WTC11 (cell line): ENCODE measurements around the gene MSI1. TPM values are rescaled to one million over a fixed set of nuclear protein-coding genes. Genes with fewer than 3 reads are reported as not detected.

Experiments
- AR ChIP-seq: fragments of 250-450 bp; sonication (Bioruptor Pico); IDR thresholded peaks from 2 replicates; pipeline ENCODE4 v1.9.0; 2021; ENCODE audit warnings: mild to moderate bottlenecking
- ATF2 ChIP-seq: sonication (generic); formaldehyde crosslinking; IDR thresholded peaks from 2 replicates; pipeline ENCODE4 v1.8.1; 2022; ENCODE audit warnings: low read depth, missing genetic modification reagents, borderline replicate concordance
- ATF3 ChIP-seq: sonication (generic); formaldehyde crosslinking; conservative IDR thresholded peaks from 2 replicates; pipeline ENCODE4 v1.8.1; 2022; ENCODE audit warnings: mild to moderate bottlenecking, missing genetic modification reagents
- ATF6 ChIP-seq: sonication (generic); formaldehyde crosslinking; IDR thresholded peaks from 2 replicates; pipeline ENCODE4 v1.8.1; 2023; ENCODE audit warnings: mild to moderate bottlenecking, missing genetic modification reagents
- CDX4 ChIP-seq: fragments of 250-450 bp; sonication (Bioruptor Pico); IDR thresholded peaks from 2 replicates; pipeline ENCODE4 v1.9.0; 2021; ENCODE audit warnings: moderate library complexity, mild to moderate bottlenecking, inconsistent platforms, borderline replicate concordance
- CREB1 ChIP-seq: sonication (generic); formaldehyde crosslinking; IDR thresholded peaks from 2 replicates; pipeline ENCODE4 v1.8.0; 2023; ENCODE audit warnings: mild to moderate bottlenecking, missing genetic modification reagents
- E2F5 ChIP-seq: sonication (generic); formaldehyde crosslinking; IDR thresholded peaks from 2 replicates; pipeline ENCODE4 v1.8.1; 2022; ENCODE audit warnings: mild to moderate bottlenecking, moderate library complexity, missing genetic modification reagents
- ERG ChIP-seq: fragments of 250-450 bp; sonication (Bioruptor Pico); IDR thresholded peaks from 2 replicates; pipeline ENCODE4 v1.8.0; 2021; ENCODE audit warnings: mild to moderate bottlenecking
- ETV6 ChIP-seq: sonication (generic); formaldehyde crosslinking; IDR thresholded peaks from 2 replicates; pipeline ENCODE4 v1.8.1; 2022; ENCODE audit warnings: mild to moderate bottlenecking, missing genetic modification reagents
- FOXK1 ChIP-seq: sonication (generic); formaldehyde crosslinking; IDR thresholded peaks from 2 replicates; pipeline ENCODE4 v1.8.0; 2022; ENCODE audit warnings: mild to moderate bottlenecking, moderate library complexity, missing genetic modification reagents
- GABPB1 ChIP-seq: sonication (generic); formaldehyde crosslinking; IDR thresholded peaks from 2 replicates; pipeline ENCODE4 v1.8.1; 2023; ENCODE audit warnings: mild to moderate bottlenecking, missing genetic modification reagents
- HMGXB4 ChIP-seq: sonication (generic); formaldehyde crosslinking; IDR thresholded peaks from 2 replicates; pipeline ENCODE4 v1.8.1; 2023; ENCODE audit warnings: mild to moderate bottlenecking, moderate library complexity, missing genetic modification reagents
- KAT7 ChIP-seq: sonication (generic); formaldehyde crosslinking; IDR thresholded peaks from 2 replicates; pipeline ENCODE4 v1.8.1; 2023; ENCODE audit warnings: missing genetic modification reagents, mild to moderate bottlenecking, borderline replicate concordance
- RORB ChIP-seq: fragments of 250-450 bp; sonication (Bioruptor Pico); IDR thresholded peaks from 2 replicates; pipeline ENCODE4 v1.9.0; 2021; ENCODE audit warnings: mild to moderate bottlenecking
- SMAD3 ChIP-seq: sonication (generic); formaldehyde crosslinking; IDR thresholded peaks from 2 replicates; pipeline ENCODE4 v1.8.0; 2022; ENCODE audit warnings: missing genetic modification reagents, mild to moderate bottlenecking, borderline replicate concordance
- SMAD4 ChIP-seq: sonication (generic); formaldehyde crosslinking; IDR thresholded peaks from 2 replicates; pipeline ENCODE4 v1.8.0; 2022; ENCODE audit warnings: mild to moderate bottlenecking, missing genetic modification reagents
- STAT6 ChIP-seq: sonication (generic); formaldehyde crosslinking; conservative IDR thresholded peaks from 2 replicates; pipeline ENCODE4 v1.8.1; 2023; ENCODE audit warnings: mild to moderate bottlenecking, low read depth, missing genetic modification reagents, moderate library complexity
- TCF7 ChIP-seq: sonication (generic); formaldehyde crosslinking; IDR thresholded peaks from 2 replicates; pipeline ENCODE4 v1.8.0; 2022; ENCODE audit warnings: mild to moderate bottlenecking, low read depth, missing genetic modification reagents, moderate library complexity
- TEAD4 ChIP-seq: sonication (generic); formaldehyde crosslinking; IDR thresholded peaks from 2 replicates; pipeline ENCODE4 v1.8.0; 2022; ENCODE audit warnings: mild to moderate bottlenecking, missing genetic modification reagents
- ZNF138 ChIP-seq: sonication (generic); formaldehyde crosslinking; conservative IDR thresholded peaks from 2 replicates; pipeline ENCODE4 v1.8.1; 2022; ENCODE audit warnings: mild to moderate bottlenecking, moderate library complexity, missing genetic modification reagents
- ZNF232 ChIP-seq: sonication (generic); formaldehyde crosslinking; IDR thresholded peaks from 2 replicates; pipeline ENCODE4 v1.8.0; 2022; ENCODE audit warnings: mild to moderate bottlenecking, missing genetic modification reagents
- ZNF416 ChIP-seq: fragments of 250-450 bp; sonication (Bioruptor Pico); IDR thresholded peaks from 2 replicates; pipeline ENCODE4 v1.9.0; 2021; ENCODE audit warnings: mild to moderate bottlenecking, inconsistent platforms
- ZNF423 ChIP-seq: fragments of 250-450 bp; sonication (Bioruptor Pico); IDR thresholded peaks from 2 replicates; pipeline ENCODE4 v2.1.2; 2022; ENCODE audit warnings: mild to moderate bottlenecking, moderate library complexity
- total RNA-seq: library from RNA; stranded (reverse); gene quantifications from 3 replicates; pipeline ENCODE4 v1.2.3, GENCODE V29; 2021

Gene MSI1
- total RNA-seq, 1 experiment from 2014 or later: 71.5 TPM

GRCh38 chr12:120413901-120414695 is 45.1 kb upstream of the MSI1 start (continued):
- TF ChIP-seq AR (CRISPR knock-in tag): no peak
- no peak for TF ChIP-seq SMAD4 (CRISPR knock-in tag)
- TF ChIP-seq E2F5 (CRISPR knock-in tag): peak; percentile 70; the same call in 1 of the 2 replicates
- peak; percentile 73; the same call in 1 of the 2 replicates for TF ChIP-seq FOXK1
- TF ChIP-seq RORB (CRISPR knock-in tag): no peak
- TF ChIP-seq ETV6 (CRISPR knock-in tag): peak; percentile 92
- TF ChIP-seq CDX4 (CRISPR knock-in tag): no peak
- TF ChIP-seq STAT6 (CRISPR knock-in tag): no peak
- TF ChIP-seq CREB1: no peak
- TF ChIP-seq KAT7: no peak
- TF ChIP-seq ATF3 (CRISPR knock-in tag): no peak
- TF ChIP-seq TCF7 (CRISPR knock-in tag): no peak
- no peak for TF ChIP-seq SMAD3
- TF ChIP-seq ZNF232 (CRISPR knock-in tag): 0 out of 2 replicates have a peak, but pooled peaks have one; percentile 46
- no peak for TF ChIP-seq HMGXB4 (CRISPR knock-in tag)
- no peak for TF ChIP-seq ATF6 (CRISPR knock-in tag)
- TF ChIP-seq ZNF416 (CRISPR knock-in tag): no peak
- no peak for TF ChIP-seq ZNF138 (CRISPR knock-in tag)
- TF ChIP-seq ATF2 (CRISPR knock-in tag): no peak
- TF ChIP-seq TEAD4 (CRISPR knock-in tag): no peak
- TF ChIP-seq ERG: no peak
- TF ChIP-seq ZNF423 (CRISPR knock-in tag): no peak
- no peak for TF ChIP-seq GABPB1 (CRISPR knock-in tag)
